Measurements from ENCODE around the gene STAB1.
"Not testable (repeated sequence)": the region's sequence is repeated elsewhere in the genome, so short reads cannot be mapped to it uniquely, and the experiment has no call there.

Gene STAB1

DNA sequence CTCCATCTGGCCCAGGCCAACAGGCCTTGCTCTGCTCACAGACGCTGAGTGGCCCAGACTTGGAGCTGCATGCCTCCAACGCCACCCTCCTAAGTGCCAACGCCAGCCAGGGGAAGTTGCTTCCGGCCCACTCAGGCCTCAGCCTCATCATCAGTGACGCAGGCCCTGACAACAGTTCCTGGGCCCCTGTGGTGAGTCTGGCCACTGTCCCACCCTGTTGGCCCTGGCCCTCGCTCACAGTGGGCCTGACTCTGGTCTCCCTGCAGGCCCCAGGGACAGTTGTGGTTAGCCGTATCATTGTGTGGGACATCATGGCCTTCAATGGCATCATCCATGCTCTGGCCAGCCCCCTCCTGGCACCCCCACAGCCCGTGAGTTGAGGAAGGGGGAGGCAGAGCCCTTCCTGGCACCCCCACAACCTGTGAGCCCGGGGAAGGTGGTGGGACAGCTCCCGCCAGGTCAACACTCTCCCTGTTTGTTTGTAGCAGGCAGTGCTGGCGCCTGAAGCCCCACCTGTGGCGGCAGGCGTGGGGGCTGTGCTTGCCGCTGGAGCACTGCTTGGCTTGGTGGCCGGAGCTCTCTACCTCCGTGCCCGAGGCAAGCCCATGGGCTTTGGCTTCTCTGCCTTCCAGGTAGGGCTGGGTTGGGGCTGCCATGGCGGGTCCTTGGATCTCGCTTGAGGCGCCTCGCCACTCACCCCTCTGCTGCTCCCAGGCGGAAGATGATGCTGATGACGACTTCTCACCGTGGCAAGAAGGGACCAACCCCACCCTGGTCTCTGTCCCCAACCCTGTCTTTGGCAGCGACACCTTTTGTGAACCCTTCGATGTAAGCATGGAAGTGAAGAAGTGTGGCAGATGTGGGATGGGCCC is 28.5 kb downstream of the STAB1 start:
- DNase-seq (ENCODE audit: low read depth): no peak

DNA sequence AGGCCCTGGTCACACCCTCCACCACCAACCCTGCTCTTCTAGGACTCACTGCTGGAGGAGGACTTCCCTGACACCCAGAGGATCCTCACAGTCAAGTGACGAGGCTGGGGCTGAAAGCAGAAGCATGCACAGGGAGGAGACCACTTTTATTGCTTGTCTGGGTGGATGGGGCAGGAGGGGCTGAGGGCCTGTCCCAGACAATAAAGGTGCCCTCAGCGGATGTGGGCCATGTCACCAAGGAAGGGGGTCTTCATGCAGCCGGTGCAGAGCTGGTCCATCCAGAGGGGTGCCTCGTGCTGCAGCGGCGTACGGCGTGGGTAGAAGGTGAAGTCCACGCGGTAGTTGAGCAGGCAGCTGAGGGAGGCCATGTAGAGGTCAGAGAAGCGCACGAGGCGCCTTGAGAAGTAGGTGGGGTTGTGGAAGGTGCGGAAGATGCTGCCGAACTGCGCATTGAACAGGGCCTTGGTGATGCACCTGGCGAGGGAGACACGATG is 29.2 kb downstream of the STAB1 start:
- no peak for DNase-seq (ENCODE audit: low read depth)

DNA sequence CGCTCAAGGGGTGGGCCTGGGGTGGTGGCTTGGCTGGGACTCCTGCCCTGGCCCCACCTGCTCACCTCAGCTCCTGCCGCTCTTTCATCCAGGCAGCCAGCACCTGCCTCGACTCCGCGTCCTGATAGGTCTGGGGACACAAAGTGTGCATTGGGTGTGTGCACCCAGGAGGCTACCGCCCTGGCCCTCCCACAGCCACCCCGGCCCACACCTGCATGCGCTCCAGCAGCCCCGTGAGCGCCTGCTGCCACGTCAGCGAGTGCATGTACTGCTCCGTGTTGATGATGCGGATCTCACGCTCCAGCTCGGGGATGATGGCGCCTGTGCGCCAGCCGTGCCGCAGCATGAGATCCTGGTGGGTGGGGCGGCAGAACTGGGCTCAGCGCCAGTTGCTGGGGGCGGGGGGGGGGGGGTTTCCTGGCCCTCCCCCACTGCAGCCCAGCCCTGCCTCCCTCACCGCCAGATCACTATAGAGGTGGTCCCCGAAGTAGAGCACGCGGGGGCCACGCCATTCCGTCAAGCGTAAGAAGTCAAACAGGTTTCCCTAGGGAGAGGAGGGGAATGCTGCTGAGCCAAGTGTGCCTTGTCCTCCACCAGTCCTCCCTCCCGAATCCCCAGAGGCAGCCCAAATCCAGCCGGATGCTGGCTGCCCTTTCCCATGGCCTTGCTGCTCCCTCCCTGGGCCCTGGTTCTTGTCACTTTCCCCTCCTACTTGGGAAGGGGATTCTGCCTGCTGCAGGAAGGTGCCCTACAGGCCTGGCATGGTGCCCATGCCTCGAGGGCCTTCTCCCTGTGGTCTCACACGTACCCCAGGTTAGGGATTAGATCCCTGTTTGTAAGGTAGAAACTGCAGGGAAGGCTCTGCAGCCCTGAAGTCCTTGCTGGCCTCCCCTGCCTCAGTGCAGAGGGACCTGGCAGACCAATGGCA is 29.9 kb downstream of the STAB1 start:
- DNase-seq (ENCODE audit: low read depth): no peak

- no peak for DNase-seq (ENCODE audit: low read depth)
Observed at GRCh38 chr3:52525680-52526561, 30.8 kb downstream of the STAB1 start.

DNA sequence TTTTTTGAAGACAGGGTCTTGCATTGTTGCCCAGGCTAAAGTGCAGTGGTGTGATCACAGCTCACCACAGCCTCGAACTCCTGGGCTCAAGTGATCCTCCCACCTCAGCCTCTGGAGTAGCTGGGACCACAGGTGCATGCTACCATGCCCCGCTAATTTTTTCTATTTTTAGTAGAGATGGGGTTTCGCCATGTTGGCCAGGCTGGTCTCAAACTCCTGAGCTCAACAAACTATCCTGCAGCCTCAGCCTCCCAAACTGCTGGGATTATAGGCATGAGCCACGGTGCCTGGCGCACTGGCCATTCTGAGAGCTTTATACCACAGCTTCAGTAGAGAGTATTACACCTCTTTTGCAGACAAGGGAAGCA is 31.5 kb downstream of the STAB1 start:
- not testable (repeated sequence) for DNase-seq (ENCODE audit: low read depth)

GRCh38 chr3:52527039-52527731 is 32.0 kb downstream of the STAB1 start:
- no peak for DNase-seq (ENCODE audit: low read depth)

DNA sequence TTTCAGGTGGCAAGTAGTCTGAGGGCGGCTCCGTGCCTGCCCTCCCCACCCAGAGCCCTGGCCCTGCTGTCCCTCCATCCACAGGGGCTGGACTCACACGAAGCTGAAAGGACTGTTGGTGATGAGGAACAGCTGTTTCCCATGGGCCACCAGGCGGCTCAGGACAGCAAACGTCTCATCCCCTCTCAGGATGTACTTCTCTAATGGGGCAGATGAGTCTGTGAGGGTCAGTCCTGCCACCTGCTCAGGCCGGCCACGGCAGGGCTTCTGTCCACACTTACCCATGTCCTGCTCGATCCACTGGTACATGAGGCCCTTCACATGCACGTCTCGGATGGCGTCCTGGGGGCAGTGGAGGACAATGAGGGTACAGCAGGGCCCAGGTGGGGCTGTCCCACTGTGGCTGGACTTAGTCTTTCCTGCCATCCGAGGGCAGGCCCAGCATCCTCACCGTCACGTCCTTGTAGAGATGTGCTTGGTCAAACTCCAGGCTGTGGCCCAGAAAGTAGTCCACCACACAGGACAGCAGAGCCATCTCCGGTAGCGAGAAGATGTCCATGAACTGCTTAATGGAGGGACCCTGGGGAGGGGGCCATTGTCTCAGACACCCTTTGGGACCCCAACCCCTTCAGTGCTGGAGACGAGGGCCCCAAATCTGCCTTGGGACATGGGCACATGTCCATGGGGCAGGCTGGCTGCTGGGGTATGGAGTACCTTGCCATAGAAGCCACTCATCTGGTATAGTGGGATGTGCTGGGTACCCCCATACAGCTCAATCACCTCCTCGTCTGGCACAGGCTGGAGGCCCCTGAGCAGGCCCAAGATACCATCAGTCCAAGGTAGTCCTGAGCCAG is 32.8 kb downstream of the STAB1 start:
- no peak for DNase-seq (ENCODE audit: low read depth)

GRCh38 chr3:52528586-52529375 is 33.6 kb downstream of the STAB1 start:
- no peak for DNase-seq (ENCODE audit: low read depth)

DNA sequence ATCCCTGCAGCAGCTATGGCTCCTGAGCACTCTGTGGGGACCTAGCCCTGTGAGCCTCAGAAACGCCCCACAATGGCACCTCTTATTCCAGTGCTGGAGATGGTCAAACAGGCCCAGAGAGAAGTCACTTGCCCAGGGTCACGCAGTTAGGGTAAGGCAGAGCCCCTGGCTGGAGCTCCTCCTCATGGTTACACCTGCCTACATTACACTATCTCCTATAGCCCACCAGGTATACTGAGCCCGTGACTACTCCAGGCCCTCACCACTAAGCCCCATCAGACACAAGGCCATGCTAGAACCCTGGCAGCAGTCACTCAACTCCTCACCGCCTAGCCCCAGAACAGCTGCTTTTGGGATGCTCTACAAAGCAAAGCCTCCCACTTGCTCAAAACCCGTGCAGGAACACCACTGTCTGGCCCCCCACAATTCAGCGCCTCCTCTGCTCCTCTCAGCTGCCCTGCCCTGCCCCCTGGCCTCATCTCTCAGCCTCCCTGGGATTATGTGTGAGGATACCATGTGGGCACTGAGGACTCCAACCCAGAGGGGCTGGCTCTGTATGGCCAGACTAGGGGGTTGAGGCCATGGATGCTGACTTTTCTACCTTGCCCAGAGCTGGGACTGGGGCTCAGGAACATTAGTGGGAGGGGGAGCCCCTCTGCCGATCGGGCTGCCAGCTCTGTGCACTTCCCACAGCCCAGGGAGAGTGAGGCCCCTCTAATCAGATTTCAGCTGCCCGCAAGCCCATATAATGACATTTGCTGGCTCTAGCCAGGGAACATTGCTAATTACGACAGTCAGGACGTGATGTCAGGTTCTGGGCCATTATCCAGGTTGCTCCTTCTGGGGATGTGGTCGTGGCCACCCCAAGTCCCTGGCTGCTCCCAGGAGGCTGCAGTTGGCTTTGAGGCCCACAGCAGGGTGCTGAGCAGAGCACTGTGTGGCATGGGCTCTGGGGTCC is 34.5 kb downstream of the STAB1 start:
- DNase-seq (ENCODE audit: low read depth): no peak

DNA sequence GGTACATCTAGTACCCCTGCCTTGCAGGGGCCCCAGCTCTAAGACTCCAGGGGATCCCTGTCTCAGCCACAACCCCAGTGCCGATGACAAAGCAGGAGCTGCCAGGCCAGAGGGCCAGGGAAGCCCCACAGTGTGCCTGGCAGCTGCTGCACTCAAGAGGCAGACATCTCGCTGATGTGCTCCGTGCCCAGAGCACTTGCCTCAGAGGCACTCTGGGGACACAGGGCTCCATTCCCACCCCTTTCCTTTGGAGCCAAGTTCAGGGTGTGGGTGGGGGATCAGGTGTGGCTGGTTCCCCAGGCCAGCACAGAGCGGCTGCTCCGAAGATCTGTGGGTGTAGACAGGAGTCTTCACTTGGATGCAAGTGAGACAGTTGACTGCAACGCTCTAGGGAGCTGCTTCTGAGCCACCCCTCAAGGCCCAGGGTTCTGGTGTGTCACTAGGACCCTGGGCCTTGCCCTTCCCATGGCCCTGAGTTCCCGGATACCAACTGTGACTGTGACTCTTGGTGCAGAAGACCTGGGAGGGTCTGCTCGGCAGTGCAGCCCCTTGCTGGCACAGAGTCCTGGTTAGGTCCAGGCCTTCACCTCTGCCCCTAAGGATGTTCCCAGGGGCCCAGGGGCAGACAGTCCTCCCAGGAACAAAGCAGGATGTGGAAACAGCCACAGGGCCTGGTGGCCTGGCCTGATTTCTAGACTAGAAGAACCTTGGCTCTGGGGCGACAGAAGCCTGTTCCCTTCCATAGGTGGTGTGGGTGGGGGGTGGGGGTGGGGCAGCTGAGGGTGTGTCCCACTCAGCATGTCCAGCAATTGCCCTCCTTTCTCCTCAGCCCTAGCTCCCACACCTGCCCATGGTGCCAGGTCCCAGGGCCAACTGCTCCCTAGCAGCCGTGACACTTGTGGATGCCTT is 36.0 kb downstream of the STAB1 start:
- no peak for DNase-seq (ENCODE audit: low read depth)

DNA sequence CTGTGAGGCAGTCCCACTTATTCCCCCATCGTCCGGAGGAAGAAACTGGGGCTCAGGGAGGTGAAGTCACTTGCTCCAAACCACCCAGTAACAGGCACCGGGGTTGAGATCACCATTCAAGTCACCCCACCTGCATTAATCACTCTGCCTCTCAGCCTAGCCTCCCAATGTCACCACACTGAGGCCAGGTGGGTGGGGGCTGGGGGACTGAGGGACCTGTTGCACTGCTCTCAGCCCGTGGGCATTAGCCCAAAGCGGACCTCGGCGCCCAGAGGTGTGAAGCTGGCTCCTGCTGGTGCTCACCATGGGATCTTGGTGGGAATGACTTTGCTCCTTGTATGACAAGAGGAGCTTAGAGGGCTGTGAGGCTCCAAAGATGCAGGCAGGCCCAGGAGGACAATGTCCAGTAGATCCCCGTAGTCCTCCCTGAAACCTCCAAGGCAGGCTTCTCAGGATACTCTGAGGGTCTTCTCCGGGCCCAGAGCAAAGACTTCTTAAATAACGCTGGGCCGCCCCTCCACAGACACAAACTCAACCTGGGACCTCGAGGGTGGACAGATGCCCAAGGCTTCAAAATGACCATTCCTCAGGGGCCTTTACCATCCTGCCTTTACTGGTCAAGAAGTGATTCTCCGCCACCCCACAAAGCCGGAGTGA is 36.9 kb downstream of the STAB1 start:
- DNase-seq (ENCODE audit: low read depth): no peak

- DNase-seq (ENCODE audit: low read depth): no peak
Observed at GRCh38 chr3:52532517-52532837, 37.3 kb downstream of the STAB1 start.

DNA sequence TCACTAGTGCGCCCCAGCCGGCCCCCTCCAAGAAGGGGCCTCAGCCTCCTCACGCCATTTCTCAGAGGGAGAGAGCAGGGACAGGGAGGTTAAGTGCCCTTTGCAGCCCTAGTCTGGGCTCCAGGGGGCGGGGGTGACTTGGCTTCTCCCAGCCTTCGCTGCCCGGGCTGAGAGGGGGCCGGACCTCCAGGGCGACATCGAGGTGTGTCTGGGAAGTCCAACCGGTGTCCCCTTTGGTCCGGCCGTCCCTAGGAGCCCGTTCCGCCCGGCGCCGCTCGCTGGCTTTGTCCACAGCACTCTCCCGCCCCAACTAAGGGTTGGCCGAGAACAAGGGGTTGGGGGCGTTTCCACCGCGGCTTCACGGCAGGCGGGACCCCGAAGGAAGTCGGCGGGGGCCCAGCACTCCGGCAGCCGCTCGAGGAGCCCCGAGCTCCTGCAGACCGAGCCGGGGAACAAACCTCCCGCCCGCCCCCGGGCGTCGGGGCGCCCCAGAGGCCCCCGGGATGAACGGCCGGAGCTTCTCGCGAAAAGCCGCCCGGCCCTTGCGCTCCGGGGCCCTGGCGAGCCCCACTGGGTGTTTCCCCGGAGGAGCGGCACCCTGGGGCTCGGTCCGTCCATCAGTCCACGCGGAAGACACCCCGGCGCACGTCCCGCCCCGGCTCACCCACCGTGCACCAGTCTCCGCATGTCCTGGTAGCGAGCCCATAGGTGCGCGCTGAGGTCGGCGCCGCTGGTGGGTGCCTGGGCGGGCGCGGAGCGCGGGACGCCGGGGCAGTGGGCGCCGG is 37.9 kb downstream of the STAB1 start:
- no peak for DNase-seq (ENCODE audit: low read depth)

- peak; percentile 55 for DNase-seq (ENCODE audit: low read depth)
Observed at GRCh38 chr3:52533623-52534280, 38.6 kb downstream of the STAB1 start, which contains the start of gene NT5DC2. Gene NT5DC2, minus strand, starts transcription at chr3:52533857. Its CDS starts 120 bp downstream, at chr3:52533737.

All from T-helper 22 cell (primary cell).